Measurements from ENCODE around the gene P4HA2. TPM values are rescaled to one million over a fixed set of nuclear protein-coding genes. Genes with fewer than 3 reads are reported as not detected.

Gene P4HA2
- total and polyA plus RNA-seq, 4 donors, result 20.3 to 62.3 (median 37.2) TPM

- peaks cover 0 to 22% (median 9%) of the 10 kb centered on the region in 5 donors for H3K4me1 ChIP-seq (ENCODE audit: control insufficient read depth in 5 of 5, insufficient read depth in 5 of 5, low read length in 5 of 5)
- WGBS, 2 donors, result 61 to 64% methylated on average over 7 of the region's 7 CpGs
- peaks cover 0 to 2% (median 0%) of the 10 kb centered on the region in 3 donors for H3K27me3 ChIP-seq (ENCODE audit: control insufficient read depth in 3 of 3, insufficient read depth in 3 of 3, low read length in 2 of 3)
- no peak overlapping the region for H3K9ac ChIP-seq (ENCODE audit: insufficient read depth in 1 of 2, low read length in 2 of 2)
- DNase-seq (peak in 1 of 3 donors; percentile 5), ATAC-seq (ENCODE audit: insufficient read depth, low FRiP score) (no peak)
- H3K4me3 ChIP-seq, result no peak overlapping the region
- no peaks in the 10 kb centered on the region for H3K36me3 ChIP-seq (ENCODE audit: control insufficient read depth in 4 of 4, insufficient read depth in 4 of 4, low read length in 4 of 4)
- H3K27ac ChIP-seq (ENCODE audit: low read depth in 1 of 2, low read length in 1 of 2), result no peak overlapping the region
- no peak for TF ChIP-seq CTCF (IDR thresholded peaks at IDR 0.05; ENCODE audit: control extremely low read depth, extremely low read depth)
- H3K9me3 ChIP-seq (ENCODE audit: control insufficient read depth in 4 of 4, insufficient read depth in 3 of 4, low read length in 3 of 4), result no peaks in the 10 kb centered on the region
Observed at GRCh38 chr5:132254321-132254977, 26.8 kb upstream of the P4HA2 start.

DNA sequence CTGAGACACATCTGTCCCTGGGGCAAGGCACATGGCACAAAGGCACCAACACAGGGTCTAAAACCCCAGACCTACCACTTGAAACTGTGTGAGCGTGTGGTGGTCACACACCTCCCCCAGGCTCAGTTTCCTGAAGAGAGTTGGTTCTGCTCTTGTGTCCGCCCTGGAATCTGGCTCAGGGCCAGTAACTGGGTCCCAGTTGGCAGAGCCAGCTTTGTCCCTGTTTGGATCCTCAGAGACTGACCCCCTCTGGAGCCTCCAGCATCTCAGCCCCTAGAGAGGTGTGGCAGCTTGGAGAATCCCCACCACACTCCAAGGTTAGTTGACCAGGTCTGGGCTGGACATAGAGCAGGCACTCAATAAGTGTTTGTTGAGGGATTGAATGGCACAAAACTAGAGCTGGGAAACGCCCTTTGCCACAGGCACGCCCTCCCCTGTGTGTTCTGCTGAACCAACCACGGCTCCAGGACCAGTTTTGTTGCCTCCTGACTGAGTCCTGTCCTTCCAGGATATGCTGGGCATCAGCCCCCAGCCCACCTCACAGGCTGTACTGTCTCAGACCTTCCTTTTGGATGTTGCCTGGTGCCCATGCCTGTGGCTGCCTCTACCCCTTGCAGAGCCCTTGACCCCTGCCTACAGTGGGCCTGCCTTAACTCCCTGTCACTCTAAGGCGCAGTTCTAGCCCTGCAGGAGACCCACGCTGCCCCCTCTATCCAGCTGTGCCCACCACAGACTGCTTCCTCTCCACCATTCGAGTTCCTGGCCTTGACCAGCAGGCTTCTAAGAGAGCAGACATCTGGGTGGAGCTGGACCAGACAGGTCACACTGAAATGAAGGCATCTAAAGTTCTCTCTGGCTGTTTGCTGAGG lies 26.0 kb upstream of the P4HA2 start:
- WGBS, 2 donors, result 78 to 86% methylated on average over 8 of the region's 8 CpGs
- H3K27me3 ChIP-seq (ENCODE audit: control insufficient read depth in 3 of 3, insufficient read depth in 3 of 3, low read length in 2 of 3), result peaks cover 0 to 2% (median 0%) of the 10 kb centered on the region in 3 donors
- no peak for ATAC-seq (ENCODE audit: insufficient read depth, low FRiP score)
- DNase-seq, result peak in 2 of 3 donors; percentile 10 to 17
- H3K4me3 ChIP-seq, result no peak overlapping the region
- H3K27ac ChIP-seq (ENCODE audit: low read depth in 1 of 2, low read length in 1 of 2), result no peak overlapping the region
- TF ChIP-seq CTCF (IDR thresholded peaks at IDR 0.05; ENCODE audit: control extremely low read depth, extremely low read depth), result no peak
- peaks cover 0 to 14% (median 9%) of the 10 kb centered on the region in 5 donors for H3K4me1 ChIP-seq (ENCODE audit: control insufficient read depth in 5 of 5, insufficient read depth in 5 of 5, low read length in 5 of 5)
- H3K9me3 ChIP-seq (ENCODE audit: control insufficient read depth in 4 of 4, insufficient read depth in 3 of 4, low read length in 3 of 4), result no peaks in the 10 kb centered on the region
- H3K9ac ChIP-seq (ENCODE audit: insufficient read depth in 1 of 2, low read length in 2 of 2), result no peak overlapping the region
- H3K36me3 ChIP-seq (ENCODE audit: control insufficient read depth in 4 of 4, insufficient read depth in 4 of 4, low read length in 4 of 4), result no peaks in the 10 kb centered on the region

- 48 to 66% methylated on average over 4 of the region's 4 CpGs for WGBS, 2 donors
- H3K27ac ChIP-seq (ENCODE audit: low read depth in 1 of 2, low read length in 1 of 2), result no peak overlapping the region
- no peaks in the 10 kb centered on the region for H3K9me3 ChIP-seq (ENCODE audit: control insufficient read depth in 4 of 4, insufficient read depth in 3 of 4, low read length in 3 of 4)
- no peaks in the 10 kb centered on the region for H3K36me3 ChIP-seq (ENCODE audit: control insufficient read depth in 4 of 4, insufficient read depth in 4 of 4, low read length in 4 of 4)
- ATAC-seq (ENCODE audit: insufficient read depth, low FRiP score) (no peak), DNase-seq (peak; percentile 58 to 76 (median 75))
- peaks cover 0 to 2% (median 0%) of the 10 kb centered on the region in 3 donors for H3K27me3 ChIP-seq (ENCODE audit: control insufficient read depth in 3 of 3, insufficient read depth in 3 of 3, low read length in 2 of 3)
- peak overlapping the region in 1 of 2 donors; percentile 32 for H3K9ac ChIP-seq (ENCODE audit: insufficient read depth in 1 of 2, low read length in 2 of 2)
- no peak overlapping the region for H3K4me3 ChIP-seq
- no peak for TF ChIP-seq CTCF (IDR thresholded peaks at IDR 0.05; ENCODE audit: control extremely low read depth, extremely low read depth)
- peaks cover 0 to 9% (median 8%) of the 10 kb centered on the region in 5 donors for H3K4me1 ChIP-seq (ENCODE audit: control insufficient read depth in 5 of 5, insufficient read depth in 5 of 5, low read length in 5 of 5)
Observed at GRCh38 chr5:132253008-132253441, 25.4 kb upstream of the P4HA2 start.
